NOMO-1 treated with dmso at 0.1 percent for 144 hours (cell line): ENCODE results near the gene FNIP1.
"Not testable (repeated sequence)": the region's sequence is repeated elsewhere in the genome, so short reads cannot be mapped to it uniquely, and the experiment has no call there.

ENCODE experiments used
- DNase-seq: peaks from one replicate; lab custom pipeline; 2025; ENCODE audit not compliant: unreplicated experiment; lab: John Stamatoyannopoulos, UW

The FNIP1 gene

DNA sequence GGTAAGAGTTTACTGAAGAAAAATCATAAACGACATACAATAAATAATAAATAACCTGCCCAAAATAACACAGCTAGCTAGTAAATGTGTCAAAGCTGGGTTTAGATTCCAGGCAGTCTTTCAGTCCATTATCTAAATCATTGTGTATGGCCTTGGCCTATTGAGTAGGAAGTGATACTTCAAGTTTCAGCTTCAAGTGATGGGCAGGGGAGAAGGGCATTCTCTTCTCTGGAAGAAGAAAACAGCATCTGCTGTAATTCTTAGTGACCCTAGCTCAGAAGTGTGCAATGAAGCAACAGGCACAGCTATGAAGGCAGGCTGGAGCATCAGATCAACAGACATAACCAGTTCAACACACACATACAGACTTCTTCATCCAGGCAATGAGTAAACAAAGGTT lies 42.5 kb downstream of the FNIP1 start:
- no peak for DNase-seq

DNA sequence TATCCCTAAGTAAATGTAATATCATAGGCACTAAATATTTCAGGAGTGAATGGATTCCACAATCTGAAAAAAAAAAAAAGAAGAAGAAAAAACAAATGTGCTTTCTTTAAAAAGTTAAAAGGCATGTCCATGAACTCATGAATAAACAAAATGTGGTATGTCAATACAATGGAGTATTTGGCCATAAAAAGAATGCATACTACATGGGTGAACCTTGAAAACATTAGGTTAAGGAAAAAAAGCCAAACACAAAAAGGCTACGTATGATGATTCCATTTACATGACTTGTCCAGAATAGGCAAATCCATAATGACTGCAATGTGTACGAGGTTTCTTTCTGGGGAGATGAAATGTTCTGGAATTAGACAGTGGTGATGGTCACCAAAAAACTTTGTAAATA lies 45.3 kb downstream of the FNIP1 start:
- DNase-seq, result no peak

DNA sequence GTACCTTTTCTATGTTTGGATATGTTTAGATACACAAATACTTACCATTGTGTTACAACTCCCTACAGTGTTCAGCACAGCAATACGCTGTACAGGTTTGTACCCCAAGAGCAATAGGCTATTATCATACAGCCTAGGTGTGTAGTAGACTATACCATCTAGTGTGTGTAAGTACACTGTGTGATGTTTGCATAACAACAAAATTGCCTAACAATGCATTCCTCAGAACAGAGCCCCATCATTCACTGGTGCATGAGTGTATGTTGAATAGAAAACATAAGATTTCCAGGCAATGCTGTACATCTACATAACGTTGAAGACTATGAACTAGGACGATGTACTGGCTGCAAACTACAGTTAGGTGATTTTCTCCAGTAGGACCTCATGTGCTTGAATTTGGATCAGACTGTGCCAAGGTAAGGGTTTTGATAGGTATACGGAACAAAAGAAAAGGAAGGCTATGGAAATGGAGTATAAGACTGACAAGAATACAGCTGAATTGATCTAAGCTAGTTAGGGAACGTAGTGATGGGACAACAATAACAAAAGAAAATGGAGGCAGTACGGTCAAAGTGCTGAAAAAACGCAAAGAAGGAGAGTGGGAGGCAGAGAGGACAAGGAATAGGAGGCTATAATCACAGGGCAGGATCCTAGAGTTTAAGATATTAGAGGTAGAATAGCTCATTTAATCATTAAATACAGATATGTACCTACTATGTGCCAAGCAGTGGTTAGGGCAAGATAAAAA lies 46.9 kb downstream of the FNIP1 start:
- no peak for DNase-seq

DNA sequence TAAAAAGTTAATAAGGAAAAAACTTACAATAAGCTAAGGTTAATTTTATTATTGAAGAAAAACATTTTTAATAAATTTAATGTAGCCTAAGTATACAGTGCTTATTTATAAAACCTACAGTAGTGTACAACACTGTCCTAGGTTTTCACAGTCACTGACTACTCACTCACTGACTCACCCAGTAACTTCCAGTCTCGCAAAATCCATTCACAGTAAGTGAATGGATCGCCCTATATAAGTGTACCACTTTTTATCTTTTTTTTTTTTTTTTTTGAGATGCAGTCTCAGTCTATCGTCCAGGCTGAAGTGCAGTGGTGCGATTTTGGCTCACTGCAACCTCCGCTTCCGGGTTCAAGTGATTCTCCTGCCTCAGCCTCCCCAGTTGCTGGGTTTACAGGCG lies 47.7 kb downstream of the FNIP1 start:
- no peak for DNase-seq

DNA sequence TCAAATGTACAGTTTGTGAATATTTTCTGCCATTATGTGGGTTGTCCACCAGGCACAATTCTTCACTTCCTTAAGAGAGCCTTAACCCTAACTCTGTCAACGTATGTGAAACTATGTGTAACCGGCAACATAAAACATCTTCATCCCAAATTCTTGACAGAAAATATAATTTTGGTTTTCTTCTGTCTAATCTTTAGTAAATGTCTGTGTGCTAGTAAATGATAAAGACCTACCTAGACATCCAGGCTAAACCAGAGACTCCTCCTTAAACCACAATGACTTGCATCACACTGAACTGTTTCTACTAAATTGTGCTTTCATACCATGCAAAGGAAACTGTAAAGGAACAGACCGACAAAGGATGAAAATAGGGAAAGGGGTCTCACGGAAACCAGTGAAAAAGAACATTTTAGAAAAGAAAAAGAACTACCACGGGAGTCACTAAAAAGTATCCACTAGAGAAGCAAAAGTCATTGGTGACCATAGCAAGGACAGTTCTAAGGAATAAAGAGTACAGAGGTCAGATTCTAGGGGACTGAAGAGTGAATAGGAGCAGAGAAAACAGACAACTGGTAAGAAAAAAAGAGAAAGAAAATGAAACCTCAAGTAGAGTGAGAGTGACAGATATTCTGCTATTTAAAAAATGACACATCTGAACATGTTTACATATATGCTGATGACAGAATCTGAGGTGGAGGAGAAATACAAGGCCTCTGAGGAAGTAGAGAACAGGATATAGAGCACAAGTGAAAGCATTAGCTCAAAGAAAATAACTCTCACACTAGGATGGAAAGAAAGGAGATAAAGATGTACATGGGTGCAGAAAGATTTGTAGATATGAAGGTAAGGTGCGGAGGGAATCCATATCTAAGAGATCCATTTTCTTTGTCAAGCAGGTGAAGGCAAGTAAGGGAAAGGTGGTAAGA lies 49.4 kb downstream of the FNIP1 start:
- DNase-seq, result peak; percentile 54

DNA sequence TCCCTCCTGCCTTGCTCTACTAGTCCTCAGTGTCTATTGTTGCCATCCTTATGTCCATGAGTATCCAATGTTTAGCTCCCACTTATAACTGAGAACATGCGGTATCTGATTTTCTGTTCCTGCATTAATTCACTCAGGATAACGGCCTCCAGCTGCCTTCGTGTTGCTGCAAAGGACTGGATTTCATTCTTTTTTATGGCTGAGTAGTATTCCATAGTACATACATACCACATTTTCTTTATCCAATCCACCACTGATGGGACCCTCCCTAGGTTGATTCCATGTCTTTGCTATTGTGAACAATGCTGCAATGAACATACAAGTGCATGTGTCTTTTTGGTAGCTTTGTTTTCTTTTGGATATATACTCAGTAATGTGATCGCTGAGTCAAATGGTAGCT lies 50.4 kb downstream of the FNIP1 start:
- no peak for DNase-seq

DNA sequence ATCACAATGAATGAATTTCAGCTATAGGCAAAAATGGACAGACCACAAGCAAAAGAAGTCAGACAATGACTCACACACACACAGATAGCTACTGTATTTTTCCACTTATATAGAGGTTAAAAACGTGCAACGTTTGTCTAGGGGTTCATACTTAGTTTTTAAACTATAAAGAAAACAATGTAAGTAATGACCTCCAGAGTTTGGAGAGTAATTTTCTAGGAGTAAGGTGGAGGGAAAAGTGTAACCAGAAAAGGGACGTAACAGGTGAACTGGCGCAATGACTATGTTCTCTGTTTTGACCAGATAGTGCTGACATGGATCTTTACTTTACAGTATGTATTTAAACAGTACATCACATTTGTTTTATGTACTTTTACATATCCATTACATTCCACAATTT lies 51.1 kb downstream of the FNIP1 start:
- no peak for DNase-seq

DNA sequence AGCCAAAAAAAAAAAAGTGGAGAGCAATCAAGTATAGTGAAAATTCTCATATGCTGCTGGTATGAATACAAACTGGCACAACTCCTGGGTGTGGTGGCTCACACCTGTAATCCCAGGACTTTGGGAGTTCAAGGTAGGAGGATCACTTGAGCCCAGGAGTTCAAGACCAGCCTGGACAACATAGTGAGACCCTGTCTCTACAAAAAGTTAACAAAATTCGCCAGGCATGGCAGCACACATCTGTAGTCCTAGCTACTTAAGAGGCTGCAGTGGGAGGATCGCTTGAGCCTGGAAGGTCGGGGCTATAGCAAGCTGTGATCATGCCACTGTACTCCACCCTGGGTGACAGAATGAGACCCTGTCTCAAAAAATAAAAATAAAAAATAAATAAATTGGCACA lies 51.7 kb downstream of the FNIP1 start:
- no peak for DNase-seq

DNA sequence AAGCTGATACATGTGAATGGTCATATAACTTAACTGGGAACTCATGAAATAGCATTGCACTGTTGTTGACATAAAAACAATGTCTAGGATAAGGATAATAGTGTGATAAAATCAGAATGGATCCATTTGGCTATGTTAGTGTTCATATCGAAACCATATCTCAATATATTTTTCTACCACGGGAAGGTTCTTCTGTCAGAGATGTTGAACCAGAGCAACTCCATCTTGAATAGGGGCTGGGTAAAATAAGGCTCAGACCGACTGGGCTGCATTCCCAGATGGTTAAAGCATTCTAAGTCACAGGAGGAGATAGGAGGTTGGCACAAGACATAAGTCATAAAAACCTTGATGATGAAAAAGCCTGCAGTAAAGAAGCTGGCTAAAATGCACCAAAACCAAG lies 56.3 kb downstream of the FNIP1 start:
- DNase-seq, result no peak

DNA sequence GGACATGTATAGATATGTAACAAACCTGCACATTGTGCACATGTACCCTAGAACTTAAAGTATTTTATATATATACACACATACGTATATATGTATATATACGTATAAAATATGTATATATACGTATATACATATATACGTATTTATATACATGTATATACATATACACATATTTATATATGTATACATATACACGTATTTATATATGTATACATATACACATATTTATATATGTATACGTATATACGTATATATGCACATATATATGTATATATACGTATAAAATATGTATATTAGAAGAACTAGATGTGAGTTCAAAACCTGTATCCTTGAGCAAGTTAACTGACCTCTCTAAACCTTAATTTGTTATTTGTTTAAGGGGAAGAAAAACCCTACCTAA lies 61.4 kb downstream of the FNIP1 start:
- no peak for DNase-seq

DNA sequence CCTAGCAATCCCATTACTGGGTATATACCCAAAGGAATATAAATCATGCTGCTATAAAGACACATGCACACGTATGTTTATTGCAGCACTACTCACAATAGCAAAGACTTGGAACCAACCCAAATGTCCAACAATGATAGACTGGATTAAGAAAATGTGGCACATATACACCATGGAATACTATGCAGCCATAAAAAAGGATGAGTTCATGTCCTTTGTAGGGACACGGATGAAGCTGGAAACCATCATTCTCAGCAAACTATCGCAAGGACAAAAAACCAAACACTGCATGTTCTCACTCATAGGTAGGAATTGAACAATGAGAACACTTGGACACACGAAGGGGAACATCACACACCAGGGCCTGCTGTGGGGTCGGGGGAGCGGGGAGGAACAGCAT lies 61.9 kb downstream of the FNIP1 start:
- not testable (repeated sequence) for DNase-seq

DNA sequence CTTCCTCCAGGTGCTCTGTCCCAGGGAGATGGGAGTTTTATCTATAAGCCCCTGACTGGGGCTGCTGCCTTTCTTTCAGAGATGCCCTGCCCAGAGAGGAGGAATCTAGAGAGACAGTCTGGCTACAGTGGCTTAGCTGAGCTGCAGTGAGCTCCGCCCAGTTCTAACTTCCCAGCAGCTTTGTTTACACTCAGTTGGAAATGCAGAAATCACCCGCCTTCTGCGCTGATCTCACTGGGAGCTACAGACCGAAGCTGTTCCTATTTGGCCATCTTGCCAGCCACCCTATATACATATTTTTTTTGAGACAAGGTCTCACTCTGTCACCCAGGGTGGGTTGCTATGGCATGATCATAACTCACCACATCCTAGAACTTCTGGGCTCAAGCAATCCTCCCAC lies 67.5 kb downstream of the FNIP1 start:
- DNase-seq, result not testable (repeated sequence)

DNA sequence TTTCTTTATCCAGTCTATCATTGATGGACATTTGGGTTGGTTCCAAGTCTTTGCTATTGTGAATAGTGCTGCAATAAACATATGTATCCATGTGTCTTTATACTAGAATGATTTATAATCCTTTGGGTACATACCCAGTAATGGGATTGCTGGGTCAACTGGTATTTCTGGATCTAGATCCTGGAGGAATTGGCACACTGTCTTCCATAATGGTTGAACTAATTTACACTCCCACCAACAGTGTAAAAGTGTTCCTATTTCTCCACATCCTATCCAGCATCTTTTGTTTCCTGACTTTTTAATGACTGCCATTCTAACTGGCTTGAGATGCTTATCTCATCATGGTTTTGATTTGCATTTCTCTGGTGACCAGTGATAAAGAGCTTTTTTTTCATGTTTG lies 72.7 kb downstream of the FNIP1 start:
- not testable (repeated sequence) for DNase-seq

DNA sequence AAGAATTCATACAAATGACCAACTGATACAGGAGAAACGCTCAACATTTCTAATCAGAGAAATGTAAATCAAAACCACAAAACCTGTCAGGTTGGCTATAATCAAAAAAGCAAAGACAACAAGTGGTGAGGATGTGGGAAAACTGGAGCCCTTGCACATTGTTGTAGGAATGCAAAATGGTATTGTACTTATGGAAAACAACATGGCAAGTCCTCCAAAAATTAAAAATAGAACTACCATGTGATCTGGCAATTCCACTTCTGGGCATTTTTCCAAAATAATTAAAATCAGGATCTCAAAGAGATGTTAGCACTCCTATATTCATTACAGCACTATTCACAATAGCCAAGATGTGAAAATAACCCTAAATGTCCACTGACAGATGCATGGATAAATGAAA lies 76.1 kb downstream of the FNIP1 start:
- DNase-seq, result no peak

DNA sequence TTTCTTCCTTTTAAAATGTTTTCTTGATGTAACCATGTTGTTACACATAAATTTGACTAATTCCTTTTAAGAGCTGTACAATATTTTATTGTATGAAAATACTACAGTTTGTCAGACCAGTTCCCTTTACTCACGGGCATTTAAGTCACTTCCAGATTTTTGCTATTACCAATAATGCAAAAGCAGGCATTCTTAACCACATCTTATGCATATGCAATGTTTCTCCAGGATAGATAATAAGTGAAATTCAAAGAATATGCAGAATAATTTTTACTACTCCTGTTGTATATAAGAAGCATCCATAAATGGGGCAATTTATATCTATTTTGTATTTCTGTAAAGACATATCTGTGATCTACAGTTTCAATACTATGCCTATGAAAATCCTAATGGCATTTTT lies 77.3 kb downstream of the FNIP1 start:
- DNase-seq, result no peak

DNA sequence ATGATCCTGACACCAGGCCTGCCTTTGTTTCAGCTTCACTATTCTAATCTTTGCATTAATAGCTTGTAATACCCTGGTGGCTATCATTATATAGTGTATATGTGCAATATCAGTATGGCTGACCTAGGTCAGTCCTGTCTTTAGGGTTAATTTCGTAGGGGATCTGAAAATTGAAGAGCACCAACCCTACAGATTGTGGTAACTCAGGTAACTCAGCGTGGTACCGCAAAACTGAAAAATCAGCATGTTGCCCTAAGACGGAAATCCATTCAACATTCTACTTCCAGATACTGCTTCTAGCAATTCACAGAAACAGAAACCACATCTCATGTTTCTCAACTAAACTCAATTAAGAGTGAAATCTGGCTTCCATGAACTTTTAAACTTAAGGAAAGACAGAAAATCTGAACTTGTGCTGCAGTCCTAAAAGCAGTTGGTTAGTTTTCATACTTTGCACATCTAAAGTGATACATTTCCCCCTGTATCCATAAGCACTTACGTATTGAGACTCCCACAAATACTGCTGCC lies 78.3 kb downstream of the FNIP1 start:
- DNase-seq, result no peak

DNA sequence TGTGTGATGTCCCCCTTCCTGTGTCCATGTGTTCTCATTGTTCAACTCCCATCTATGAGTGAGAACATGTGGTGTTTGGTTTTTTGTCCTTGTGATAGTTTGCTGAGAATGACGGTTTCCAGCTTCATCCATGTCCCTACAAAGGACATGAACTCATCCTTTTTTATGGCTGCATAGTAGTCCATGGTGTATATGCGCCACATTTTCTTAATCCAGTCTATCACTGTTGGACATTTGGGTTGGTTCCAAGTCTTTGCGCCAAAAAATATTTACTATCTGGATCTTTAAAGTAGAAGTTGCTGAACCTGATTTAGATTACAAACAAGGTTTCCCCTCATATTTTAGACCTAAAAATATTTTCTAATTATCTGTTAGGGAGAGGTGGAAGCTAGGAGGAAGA lies 79.7 kb downstream of the FNIP1 start:
- DNase-seq, result not testable (repeated sequence)

DNA sequence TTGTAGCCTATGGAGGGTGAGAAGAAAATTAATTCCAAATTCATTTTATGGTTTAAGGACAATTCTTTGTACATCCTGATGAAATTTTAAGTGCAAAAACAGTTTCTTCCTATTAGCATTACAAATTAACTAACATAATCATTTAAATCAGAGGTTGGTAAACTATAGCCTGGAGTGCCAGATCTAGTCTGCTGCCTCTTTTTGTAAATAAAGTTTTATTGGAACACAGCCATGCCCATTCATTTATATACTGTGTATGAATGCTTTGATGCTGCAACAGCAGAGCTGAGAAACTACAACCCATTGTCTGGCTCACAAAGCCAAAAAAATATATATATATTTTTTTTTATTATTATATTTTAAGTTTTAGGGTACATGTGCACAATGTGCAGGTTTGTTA lies 80.2 kb downstream of the FNIP1 start:
- DNase-seq, result no peak

DNA sequence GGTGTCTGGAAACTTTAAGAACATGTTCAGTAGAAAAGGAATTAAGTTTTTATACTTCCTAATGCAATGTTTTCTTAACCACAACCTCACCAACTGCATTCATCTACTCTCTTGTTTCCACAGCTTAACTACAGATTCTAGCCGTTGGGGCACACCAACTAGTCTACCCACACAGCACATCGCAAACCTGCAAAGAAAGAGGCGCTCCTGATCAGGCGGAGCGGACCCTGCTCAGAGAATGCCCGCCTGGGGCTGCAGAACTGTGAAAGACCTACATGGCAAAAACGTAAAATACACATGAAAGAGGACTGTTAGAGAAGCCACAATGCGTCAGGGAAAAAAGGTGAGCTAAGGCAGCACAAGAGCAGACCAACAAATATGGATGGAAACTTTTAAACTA lies 86.4 kb downstream of the FNIP1 start:
- no peak for DNase-seq

DNA sequence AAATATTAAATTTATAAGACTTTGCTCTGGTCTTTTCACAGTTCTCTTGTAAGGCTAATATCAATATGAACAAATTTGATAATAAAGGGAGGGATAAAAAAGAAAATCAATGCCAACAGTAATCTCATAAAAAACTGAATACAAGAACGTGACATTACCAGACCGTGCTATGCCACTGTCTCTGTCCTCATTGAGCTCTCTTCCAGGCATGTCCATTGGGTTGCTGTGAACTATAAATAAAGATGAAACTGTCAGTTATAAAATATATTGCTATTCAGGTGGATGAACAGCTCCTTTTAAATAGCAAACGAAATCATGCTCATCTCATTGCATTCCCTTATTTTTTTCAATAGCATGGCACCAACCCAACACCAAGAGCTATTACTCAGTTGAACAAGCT lies 87.8 kb downstream of the FNIP1 start:
- no peak for DNase-seq

DNA sequence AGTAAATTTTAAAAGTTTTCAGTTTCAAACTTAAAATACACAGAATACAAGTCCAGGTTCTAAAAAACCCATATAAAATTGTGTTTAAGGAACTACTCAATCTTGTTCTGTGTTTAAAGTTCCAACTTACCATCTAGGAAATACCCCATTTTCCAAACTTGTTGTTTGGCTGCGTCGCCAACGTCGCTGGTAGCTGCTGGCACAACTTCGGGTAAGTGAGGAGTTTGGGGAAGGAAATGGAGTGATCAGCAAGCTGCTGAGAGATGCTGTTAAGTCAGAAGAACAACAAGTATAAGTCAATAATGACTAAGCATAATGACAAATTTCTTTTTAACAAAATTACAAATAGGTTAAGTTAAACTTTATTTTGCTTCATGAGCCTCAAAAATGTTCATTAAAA lies 90.5 kb downstream of the FNIP1 start:
- no peak for DNase-seq

DNA sequence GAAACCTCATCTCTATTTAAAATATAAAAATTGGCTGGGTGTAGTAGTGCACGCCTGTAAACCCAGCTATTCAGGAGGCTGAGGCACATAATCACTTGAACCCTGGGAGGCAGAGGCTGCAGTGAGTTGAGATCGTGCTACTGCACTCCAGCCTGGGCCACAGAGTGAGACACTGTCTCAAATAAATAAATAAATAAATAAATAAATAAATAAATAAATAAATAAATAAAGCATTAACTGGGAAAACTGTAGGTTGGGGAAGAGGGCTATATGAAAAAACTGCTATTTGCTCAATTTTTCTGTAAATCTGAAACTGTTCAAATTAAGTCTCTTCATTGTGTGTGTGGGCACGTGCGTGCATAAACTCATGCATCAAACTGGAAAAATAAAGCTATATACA lies 101.9 kb downstream of the FNIP1 start:
- no peak for DNase-seq
